Activated naive CD8-positive, alpha-beta T cell treated with anti-CD3 and anti-CD28 coated beads, Interleukin-2, amount 10 ng/mL, durations not matched to agents 7 days and 5 days (primary cell): ENCODE data around the gene UGT3A2. TPM values are rescaled to one million over a fixed set of nuclear protein-coding genes. Genes with fewer than 3 reads are reported as not detected.

Experiments
- ATAC-seq: fragments of 150-1000 bp; cut with Tn5 transposase; one replicate; pipeline ENCODE4 v1.10.0; 2021; ENCODE audit warnings: low read depth, moderate library complexity
- POLR2A ChIA-PET: fragments of 350-600 bp; sonication (Branson Sonifier 250); formaldehyde crosslinking; loops from one replicate; lab custom pipeline; 2021; ENCODE audit warnings: antibody characterized with exemption; lab: Charles Lee
- DNase-seq: peaks from one replicate; pipeline ENCODE4 v3.0.0; 2021
- H3K27ac Mint-ChIP-seq: one replicate; pipeline ENCODE4 v1.8.0; 2022; ENCODE audit warnings: mild to moderate bottlenecking, mixed read lengths
- H3K27me3 Mint-ChIP-seq: one replicate; pipeline ENCODE4 v1.8.0; 2022; ENCODE audit warnings: mild to moderate bottlenecking, moderate library complexity, mixed read lengths
- H3K36me3 Mint-ChIP-seq: one replicate; pipeline ENCODE4 v1.8.0; 2021; ENCODE audit warnings: mild to moderate bottlenecking, mixed read lengths
- H3K4me1 Mint-ChIP-seq: one replicate; pipeline ENCODE4 v1.8.0; 2021; ENCODE audit warnings: mixed read lengths
- H3K4me3 Mint-ChIP-seq: one replicate; pipeline ENCODE4 v1.8.0; 2022; ENCODE audit warnings: mild to moderate bottlenecking, moderate library complexity, mixed read lengths
- H3K9me3 Mint-ChIP-seq: one replicate; pipeline ENCODE4 v1.8.0; 2021; ENCODE audit warnings: mixed read lengths
- total RNA-seq, 2 experiments: library from RNA; stranded (reverse); gene quantifications; one replicate each; pipeline ENCODE4 v1.2.3, GENCODE V29; 2021

UGT3A2 gene
- total RNA-seq, 2 experiments from 2014 or later, result not detected

DNA sequence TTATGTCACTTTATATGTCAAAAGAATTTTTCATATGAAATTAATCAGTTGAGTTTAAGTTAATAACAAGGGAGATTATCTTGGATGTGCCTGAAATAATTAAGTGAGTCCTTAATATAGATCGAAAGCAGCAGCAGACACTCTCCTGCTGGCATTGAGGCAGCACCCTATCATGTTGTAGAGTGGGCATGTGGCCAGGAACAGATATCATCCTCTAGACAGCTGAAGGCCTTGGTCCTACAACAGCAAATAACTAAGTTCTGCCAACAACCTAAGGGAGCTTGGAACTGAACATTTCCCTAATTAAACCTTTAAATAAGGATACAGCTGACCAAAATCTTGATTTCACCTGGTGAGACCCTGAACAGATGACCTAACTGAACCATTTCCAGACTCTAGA, 49.7 kb downstream of the UGT3A2 start:
- H3K9me3 Mint-ChIP-seq, result peaks cover 12% of the 10 kb centered on the region
- no peak overlapping the region for H3K27ac Mint-ChIP-seq
- peaks cover 1% of the 10 kb centered on the region for H3K27me3 Mint-ChIP-seq
- POLR2A ChIA-PET, result no interaction called here
- ATAC-seq (no peak), DNase-seq (no peak)
- H3K4me3 Mint-ChIP-seq, result no peak overlapping the region
- H3K36me3 Mint-ChIP-seq, result no peaks in the 10 kb centered on the region
- no peaks in the 10 kb centered on the region for H3K4me1 Mint-ChIP-seq

GRCh38 chr5:36013182-36013581, 53.5 kb downstream of the UGT3A2 start:
- H3K9me3 Mint-ChIP-seq, result peaks cover 19% of the 10 kb centered on the region
- H3K36me3 Mint-ChIP-seq, result no peaks in the 10 kb centered on the region
- DNase-seq (no peak), ATAC-seq (no peak)
- H3K27ac Mint-ChIP-seq, result no peak overlapping the region
- POLR2A ChIA-PET, result no interaction called here
- no peak overlapping the region for H3K4me3 Mint-ChIP-seq
- H3K27me3 Mint-ChIP-seq, result no peaks in the 10 kb centered on the region
- H3K4me1 Mint-ChIP-seq, result no peaks in the 10 kb centered on the region

- Mint-ChIP-seq H3K27me3 (no peaks in the 10 kb centered on the region), H3K27ac (no peak overlapping the region), H3K9me3 (peaks cover 12% of the 10 kb centered on the region), H3K4me1 (no peaks in the 10 kb centered on the region), H3K4me3 (no peak overlapping the region), H3K36me3 (no peaks in the 10 kb centered on the region)
- ATAC-seq (no peak), DNase-seq (no peak)
- POLR2A ChIA-PET, result no interaction called here
Measured at GRCh38 chr5:36009698-36010097, 57.0 kb downstream of the UGT3A2 start.

DNA sequence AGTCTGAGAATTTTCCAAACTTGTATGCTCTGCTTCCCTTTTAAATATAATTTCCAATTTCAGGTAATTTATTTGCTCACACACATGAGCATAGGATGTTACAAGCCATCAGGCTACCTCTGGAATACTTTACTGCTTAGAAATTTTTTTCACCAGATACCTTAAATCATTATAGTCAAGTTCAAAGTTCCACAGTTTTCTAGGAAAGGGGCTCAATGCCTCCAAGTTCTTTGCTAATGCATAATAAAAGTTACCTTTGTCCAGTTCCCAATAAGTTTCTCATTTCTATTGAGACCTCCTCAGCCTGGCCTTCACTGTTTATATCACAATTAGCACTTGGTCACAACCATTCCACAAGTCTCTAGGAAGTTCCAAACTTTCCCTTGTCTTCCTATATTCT, 59.3 kb downstream of the UGT3A2 start:
- H3K36me3 Mint-ChIP-seq, result no peaks in the 10 kb centered on the region
- no peak overlapping the region for H3K27ac Mint-ChIP-seq
- ATAC-seq, result no peak

DNA sequence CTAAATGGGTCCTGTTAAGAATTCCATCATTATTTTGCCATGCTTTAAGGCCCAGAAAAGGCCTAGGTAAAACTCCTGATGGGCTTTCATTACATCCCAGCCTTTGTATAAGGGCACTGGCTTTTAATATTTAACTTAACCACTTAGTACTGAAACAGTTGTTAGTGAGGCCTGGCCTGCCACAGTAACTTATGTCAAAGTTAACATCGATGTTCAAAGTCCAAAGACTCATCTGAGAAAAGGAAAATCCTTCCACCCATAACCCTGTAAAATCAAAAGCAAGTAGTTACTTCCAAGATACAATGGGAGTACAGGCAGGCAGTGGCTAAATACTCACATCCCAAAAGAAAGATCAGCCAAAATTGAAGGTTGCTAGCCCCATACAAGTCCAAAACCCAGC, 60.5 kb downstream of the UGT3A2 start:
- Mint-ChIP-seq H3K4me3 (no peak overlapping the region), H3K27me3 (no peaks in the 10 kb centered on the region), H3K9me3 (peaks cover 7% of the 10 kb centered on the region), H3K36me3 (no peaks in the 10 kb centered on the region), H3K4me1 (no peaks in the 10 kb centered on the region), H3K27ac (no peak overlapping the region)
- POLR2A ChIA-PET, result no interaction called here
- no peak for DNase-seq
- ATAC-seq, result no peak

More for the DNA sequence above, 59.3 kb downstream of the UGT3A2 start:
- H3K4me3 Mint-ChIP-seq, result no peak overlapping the region
- H3K9me3 Mint-ChIP-seq, result peaks cover 8% of the 10 kb centered on the region
- no peaks in the 10 kb centered on the region for H3K27me3 Mint-ChIP-seq
- POLR2A ChIA-PET, result no interaction called here
- H3K4me1 Mint-ChIP-seq, result no peaks in the 10 kb centered on the region
- no peak for DNase-seq

GRCh38 chr5:36001032-36001431, 65.7 kb downstream of the UGT3A2 start:
- no peaks in the 10 kb centered on the region for H3K9me3 Mint-ChIP-seq
- POLR2A ChIA-PET, result no interaction called here
- H3K4me3 Mint-ChIP-seq, result no peak overlapping the region
- H3K4me1 Mint-ChIP-seq, result no peaks in the 10 kb centered on the region
- no peak for DNase-seq
- no peak overlapping the region for H3K27ac Mint-ChIP-seq
- ATAC-seq, result no peak
- peaks cover 2% of the 10 kb centered on the region for H3K27me3 Mint-ChIP-seq
- no peaks in the 10 kb centered on the region for H3K36me3 Mint-ChIP-seq

- H3K4me1 Mint-ChIP-seq, result no peaks in the 10 kb centered on the region
- ATAC-seq, result no peak
- no peak overlapping the region for H3K27ac Mint-ChIP-seq
- DNase-seq, result no peak
- POLR2A ChIA-PET, result no interaction called here
- H3K36me3 Mint-ChIP-seq, result no peaks in the 10 kb centered on the region
- H3K9me3 Mint-ChIP-seq, result no peaks in the 10 kb centered on the region
- H3K27me3 Mint-ChIP-seq, result peaks cover 2% of the 10 kb centered on the region
- no peak overlapping the region for H3K4me3 Mint-ChIP-seq
Measured at GRCh38 chr5:35999547-35999946, 67.1 kb downstream of the UGT3A2 start.

- H3K9me3 Mint-ChIP-seq, result no peaks in the 10 kb centered on the region
- no peak overlapping the region for H3K4me3 Mint-ChIP-seq
- ATAC-seq (no peak), DNase-seq (no peak)
- no peak overlapping the region for H3K27ac Mint-ChIP-seq
- H3K4me1 Mint-ChIP-seq, result no peaks in the 10 kb centered on the region
- POLR2A ChIA-PET, result no interaction called here
- no peaks in the 10 kb centered on the region for H3K36me3 Mint-ChIP-seq
- H3K27me3 Mint-ChIP-seq, result peaks cover 15% of the 10 kb centered on the region
Measured at GRCh38 chr5:35996076-35996475, 70.6 kb downstream of the UGT3A2 start.

DNA sequence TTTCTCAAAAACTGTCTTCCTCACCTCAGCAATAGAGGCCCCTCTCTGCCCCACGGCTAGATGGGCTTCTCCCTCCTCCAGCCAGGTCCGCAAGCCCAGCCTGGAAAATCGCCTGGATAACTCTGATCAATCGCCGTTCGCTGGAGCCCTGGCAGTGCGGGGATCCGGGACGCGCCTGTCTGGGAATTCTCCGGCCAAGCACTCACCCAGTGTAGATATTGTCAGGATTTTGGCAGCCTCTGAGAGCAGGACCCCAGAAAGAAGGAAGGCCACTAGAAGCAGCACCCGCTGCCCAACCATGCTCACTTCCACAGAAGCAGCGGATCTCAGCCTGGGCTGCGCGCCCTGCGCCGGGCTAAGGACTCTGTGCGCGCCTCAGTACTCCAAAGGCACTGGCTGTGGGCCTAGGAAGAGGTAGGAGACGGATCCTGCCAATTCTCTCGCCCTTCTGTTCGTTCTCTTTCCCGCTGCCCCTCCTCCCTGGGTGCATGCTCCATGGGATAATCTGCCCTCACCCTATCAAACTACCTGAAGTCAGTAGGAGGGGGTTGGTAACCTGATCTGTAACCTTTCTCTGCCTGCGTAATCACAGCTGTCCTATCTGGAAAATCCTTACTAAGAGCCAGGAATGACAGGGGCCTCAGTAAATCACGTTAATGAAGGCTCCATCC, 75.6 kb downstream of the UGT3A2 start, which contains the start of gene UGT3A1:
UGT3A1 (minus strand) TSS at position 450 of the 671 bp plus-strand sequence; CDS start at position 300, 150 bp downstream.
- DNase-seq (no peak), ATAC-seq (no peak)
- Mint-ChIP-seq H3K9me3 (no peaks in the 10 kb centered on the region), H3K36me3 (no peaks in the 10 kb centered on the region), H3K27me3 (peaks cover 39% of the 10 kb centered on the region), H3K4me3 (no peak within 1 kb of the TSS), H3K27ac (no peak within 1 kb of the TSS), H3K4me1 (no peaks in the 10 kb centered on the region)
- POLR2A ChIA-PET, result no interaction called here

- H3K27me3 Mint-ChIP-seq, result peaks cover 39% of the 10 kb centered on the region
- no peaks in the 10 kb centered on the region for H3K9me3 Mint-ChIP-seq
- no peak overlapping the region for H3K4me3 Mint-ChIP-seq
- DNase-seq (no peak), ATAC-seq (no peak)
- no peaks in the 10 kb centered on the region for H3K4me1 Mint-ChIP-seq
- H3K36me3 Mint-ChIP-seq, result no peaks in the 10 kb centered on the region
- POLR2A ChIA-PET, result no interaction called here
- H3K27ac Mint-ChIP-seq, result no peak overlapping the region
Measured at GRCh38 chr5:35990520-35990919, 76.2 kb downstream of the UGT3A2 start.

DNA sequence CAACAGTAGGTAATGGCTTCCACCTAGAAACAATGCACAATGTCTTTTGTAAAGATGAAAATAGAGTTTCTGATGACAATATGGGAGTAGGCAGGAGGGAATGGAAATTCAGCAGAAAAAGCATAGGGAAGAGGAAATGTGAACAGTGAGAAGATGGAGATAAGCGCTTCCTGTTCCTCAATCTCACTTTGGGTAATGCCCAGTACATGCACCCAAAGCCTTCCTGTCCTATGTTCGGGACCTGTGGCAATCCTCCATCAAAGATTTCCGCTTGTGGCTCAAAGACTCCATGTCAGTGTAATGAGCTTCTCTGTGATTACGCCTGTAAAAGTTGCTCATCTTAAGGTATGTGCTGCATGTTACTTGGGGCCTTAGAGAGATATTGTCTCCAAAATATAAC, 78.2 kb downstream of the UGT3A2 start:
- ATAC-seq, result no peak
- no peak for DNase-seq
- peaks cover 39% of the 10 kb centered on the region for H3K27me3 Mint-ChIP-seq
- H3K27ac Mint-ChIP-seq, result no peak overlapping the region
- no peaks in the 10 kb centered on the region for H3K4me1 Mint-ChIP-seq
- POLR2A ChIA-PET, result no interaction called here
- no peak overlapping the region for H3K4me3 Mint-ChIP-seq
- no peaks in the 10 kb centered on the region for H3K36me3 Mint-ChIP-seq
- no peaks in the 10 kb centered on the region for H3K9me3 Mint-ChIP-seq

DNA sequence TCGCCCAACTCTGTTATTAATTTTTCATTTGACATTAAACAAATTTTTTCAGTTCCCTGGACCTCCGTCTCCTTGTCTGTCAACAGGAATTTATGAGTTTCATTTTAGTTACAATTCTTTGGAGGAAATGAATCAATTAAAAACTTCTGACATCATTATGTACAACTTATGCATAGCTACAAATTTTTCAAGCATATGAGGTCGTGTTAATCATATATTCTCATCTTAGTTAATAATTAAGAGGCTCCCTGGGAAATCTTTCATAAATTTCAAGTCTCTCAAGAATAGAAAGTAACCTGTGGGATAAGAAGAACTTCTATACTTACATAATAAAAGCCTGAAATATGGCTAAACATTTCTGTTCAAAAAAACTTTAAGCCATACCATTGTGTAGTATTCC, 78.9 kb downstream of the UGT3A2 start:
- DNase-seq (no peak), ATAC-seq (no peak)
- no peaks in the 10 kb centered on the region for H3K9me3 Mint-ChIP-seq
- H3K27ac Mint-ChIP-seq, result no peak overlapping the region
- peaks cover 39% of the 10 kb centered on the region for H3K27me3 Mint-ChIP-seq
- H3K4me3 Mint-ChIP-seq, result no peak overlapping the region
- POLR2A ChIA-PET, result no interaction called here
- no peaks in the 10 kb centered on the region for H3K36me3 Mint-ChIP-seq
- H3K4me1 Mint-ChIP-seq, result no peaks in the 10 kb centered on the region
